OCI-LY7 (cell line): Measurements from ENCODE around the gene COL8A1. TPM values are rescaled to one million over a fixed set of nuclear protein-coding genes. Genes with fewer than 3 reads are reported as not detected.

Source experiments
- BruUV-seq: library from RNA; stranded (reverse); fragments of 400-500 nt; replicated peaks from 2 replicates; lab custom pipeline; 2021; lab: Mats Ljungman, UMichigan
- CTCF ChIA-PET: fragments of 300-600 bp; sonication (Branson Sonifier 250); formaldehyde crosslinking; loops from one replicate; lab custom pipeline; 2022; ENCODE audit warnings: antibody characterized with exemption; ENCODE audit not compliant: unreplicated experiment; lab: Charles Lee
- POLR2A ChIA-PET: fragments of 300-600 bp; sonication (Branson Sonifier 250); formaldehyde crosslinking; loops from one replicate; lab custom pipeline; 2022; ENCODE audit warnings: antibody characterized with exemption; lab: Charles Lee
- DNase-seq: peaks from one replicate; pipeline ENCODE4 v3.0.0-alpha.2; 2015; ENCODE audit warnings: low spot score
- H2AFZ ChIP-seq: fragments of 200-600 bp; sonication (generic), shearing (Covaris generic); 2 replicates; pipeline ENCODE4 v1.6.1; 2014; ENCODE audit warnings: mild to moderate bottlenecking, antibody characterized with exemption, low read length, moderate library complexity
- H3K27ac ChIP-seq: fragments of 200-600 bp; sonication (generic); 2 replicates; pipeline ENCODE4 v1.5.1; 2014; ENCODE audit warnings: mixed run types, low read depth, mild to moderate bottlenecking, moderate library complexity, low read length, inconsistent platforms; ENCODE audit not compliant: poor library complexity, severe bottlenecking
- H3K36me3 ChIP-seq: fragments of 200-600 bp; sonication (generic); 2 replicates; pipeline ENCODE4 v1.6.1; 2014; ENCODE audit warnings: mild to moderate bottlenecking, antibody characterized with exemption, low read length, moderate library complexity, mixed read lengths; ENCODE audit not compliant: insufficient read depth
- H3K4me1 ChIP-seq: fragments of 200-600 bp; sonication (generic); 2 replicates; pipeline ENCODE4 v1.5.1; 2014; ENCODE audit warnings: mild to moderate bottlenecking, low read length; ENCODE audit not compliant: insufficient read depth, poor library complexity, severe bottlenecking
- H3K4me2 ChIP-seq: fragments of 200-600 bp; sonication (generic); 2 replicates; pipeline ENCODE4 v1.6.1; 2014; ENCODE audit warnings: mild to moderate bottlenecking, low read length
- H3K4me3 ChIP-seq: fragments of 200-600 bp; sonication (generic); 2 replicates; pipeline ENCODE4 v1.5.1; 2014; ENCODE audit warnings: mild to moderate bottlenecking, low read depth, low read length; ENCODE audit not compliant: poor library complexity, severe bottlenecking
- H3K79me2 ChIP-seq: fragments of 200-600 bp; sonication (generic); 2 replicates; pipeline ENCODE4 v1.6.1; 2016; ENCODE audit warnings: low read depth, mild to moderate bottlenecking, low read length, moderate library complexity, mixed read lengths; ENCODE audit not compliant: insufficient read depth
- H3K9me2 ChIP-seq: fragments of 200-600 bp; sonication (generic); 2 replicates; pipeline ENCODE4 v1.6.1; 2016; ENCODE audit warnings: mild to moderate bottlenecking, low read length, mixed read lengths; ENCODE audit not compliant: insufficient read depth
- H3K9me3 ChIP-seq: fragments of 200-600 bp; sonication (generic); 2 replicates; pipeline ENCODE4 v1.6.1; 2014; ENCODE audit warnings: mild to moderate bottlenecking, mixed run types, low read length, mixed read lengths
- H4K20me1 ChIP-seq: fragments of 200-600 bp; sonication (generic); 2 replicates; pipeline ENCODE4 v1.6.1; 2014; ENCODE audit warnings: mild to moderate bottlenecking, antibody characterized with exemption, low read length, moderate library complexity, mixed read lengths; ENCODE audit not compliant: insufficient read depth
- CTCF ChIP-seq: fragments of 200-600 bp; sonication (generic); conservative IDR thresholded peaks from 2 replicates; pipeline ENCODE4 v1.5.1; 2014; ENCODE audit warnings: mild to moderate bottlenecking, antibody characterized with exemption, low read length, moderate library complexity, mixed read lengths
- EZH2phosphoT487 ChIP-seq: fragments of 200-600 bp; sonication (generic); IDR thresholded peaks from 2 replicates; pipeline ENCODE4 v1.6.1; 2018; ENCODE audit warnings: low read depth, borderline replicate concordance, mild to moderate bottlenecking, mixed run types, antibody characterized with exemption, low read length, moderate library complexity, mixed read lengths
- intact Hi-C: fragments of 100-400 bp; cut with micrococcal nuclease; formaldehyde crosslinking; loops from one replicate; pipeline ENCODE4 v1.10.0; 2022; ENCODE audit not compliant: unreplicated experiment
- total RNA-seq, 2 experiments: library from RNA; depleted of rRNA in 1 of 2; stranded (reverse); fragments of >200 nt in 1 of 2; shearing (Covaris generic) in 1 of 2; gene quantifications; 2 replicates each; pipeline ENCODE4 v1.2.3, GENCODE V29; 2014 to 2022

The COL8A1 gene
- total RNA-seq, 2 experiments from 2014 or later = 0.10 TPM; not detected in 1

- Histone ChIP-seq H3K36me3 (no peaks in the 10 kb centered on the region), H2AFZ (no peak overlapping the region), H3K79me2 (no peaks in the 10 kb centered on the region), H4K20me1 (no peaks in the 10 kb centered on the region), H3K27ac (no peak overlapping the region), H3K4me3 (no peak overlapping the region), H3K9me3 (no peaks in the 10 kb centered on the region), H3K4me1 (no peaks in the 10 kb centered on the region), H3K9me2 (no peaks in the 10 kb centered on the region), H3K4me2 (no peak overlapping the region)
- ChIA-PET CTCF (no interaction called here), POLR2A (interaction anchor here (0.6 kb wide), 1 partner anchor 22 kb away, joined by 3 read pairs; no protein-coding TSS in a partner anchor)
- intact Hi-C loops = no loop called here
- no peak for DNase-seq
- no TSS peak for BruUV-seq
- TF ChIP-seq CTCF (no peak), EZH2phosphoT487 (no peak)
Observed at GRCh38 chr3:99646107-99646435, 7.7 kb downstream of the COL8A1 start.

- BruUV-seq = no TSS peak
- TF ChIP-seq EZH2phosphoT487 (no peak), CTCF (no peak)
Observed at GRCh38 chr3:99647081-99647480, 8.7 kb downstream of the COL8A1 start.

GRCh38 chr3:99648101-99648500 is 9.7 kb downstream of the COL8A1 start:
- Histone ChIP-seq H4K20me1 (no peaks in the 10 kb centered on the region), H3K9me2 (no peaks in the 10 kb centered on the region), H2AFZ (no peak overlapping the region), H3K4me2 (no peak overlapping the region), H3K4me1 (no peaks in the 10 kb centered on the region), H3K79me2 (no peaks in the 10 kb centered on the region), H3K36me3 (no peaks in the 10 kb centered on the region), H3K4me3 (no peak overlapping the region), H3K9me3 (no peaks in the 10 kb centered on the region), H3K27ac (no peak overlapping the region)
- intact Hi-C loops = no loop called here
- ChIA-PET POLR2A (interaction anchor here (0.6 to 0.8 kb wide), 3 partner anchors 11 to 69 kb away, joined by 3 read pairs; no protein-coding TSS in a partner anchor), CTCF (no interaction called here)
- no peak for DNase-seq
- no peak for TF ChIP-seq CTCF
- TF ChIP-seq EZH2phosphoT487 = no peak
- BruUV-seq = no TSS peak

More at GRCh38 chr3:99647081-99647480, 8.7 kb downstream of the COL8A1 start:
- POLR2A ChIA-PET = interaction anchor here (0.5 to 0.8 kb wide), 2 partner anchors 21 to 71 kb away, joined by 3 read pairs; no protein-coding TSS in a partner anchor
- Histone ChIP-seq H3K4me3 (no peak overlapping the region), H3K4me2 (no peak overlapping the region), H3K4me1 (no peaks in the 10 kb centered on the region), H3K9me2 (no peaks in the 10 kb centered on the region), H3K79me2 (no peaks in the 10 kb centered on the region), H3K36me3 (no peaks in the 10 kb centered on the region), H3K27ac (no peak overlapping the region), H3K9me3 (no peaks in the 10 kb centered on the region), H4K20me1 (no peaks in the 10 kb centered on the region), H2AFZ (no peak overlapping the region)
- no peak for DNase-seq
- CTCF ChIA-PET = no interaction called here
- intact Hi-C loops = no loop called here
